WTC11 (cell line): ENCODE measurements around the gene SLC9A9. TPM values are rescaled to one million over a fixed set of nuclear protein-coding genes. Genes with fewer than 3 reads are reported as not detected.

Source experiments
- ATAC-seq: fragments of 200-7000 bp; cut with Tn5 transposase; 2 replicates; pipeline ENCODE4 v1.10.0; 2021; ENCODE audit warnings: mild to moderate bottlenecking, moderate library complexity
- CTCF ChIA-PET: fragments of 300-600 bp; sonication (Branson Sonifier 250); formaldehyde crosslinking; loops from one replicate; lab custom pipeline; 2021; ENCODE audit warnings: antibody characterized with exemption; lab: Charles Lee
- POLR2A ChIA-PET: fragments of 350-600 bp; sonication (Branson Sonifier 250); formaldehyde crosslinking; loops from one replicate; lab custom pipeline; 2021; ENCODE audit warnings: antibody characterized with exemption; lab: Charles Lee
- DNase-seq: peaks from one replicate; pipeline ENCODE4 v3.0.0; 2021; ENCODE audit warnings: low spot score
- H3K27ac Mint-ChIP-seq: 2 replicates; pipeline ENCODE4 v1.8.0; 2021; ENCODE audit warnings: mixed read lengths
- H3K27me3 Mint-ChIP-seq: 2 replicates; pipeline ENCODE4 v1.8.0; 2021; ENCODE audit warnings: low read depth, mild to moderate bottlenecking, moderate library complexity, mixed read lengths
- H3K36me3 Mint-ChIP-seq: 2 replicates; pipeline ENCODE4 v1.8.0; 2021; ENCODE audit warnings: mixed read lengths
- H3K4me1 Mint-ChIP-seq: 2 replicates; pipeline ENCODE4 v1.8.0; 2022; ENCODE audit warnings: mixed read lengths
- H3K4me3 Mint-ChIP-seq: 2 replicates; pipeline ENCODE4 v1.8.0; 2021; ENCODE audit warnings: mild to moderate bottlenecking, moderate library complexity, mixed read lengths
- H3K9me3 Mint-ChIP-seq: 2 replicates; pipeline ENCODE4 v1.8.0; 2021; ENCODE audit warnings: mixed read lengths
- ESRRA ChIP-seq: sonication (generic); formaldehyde crosslinking; IDR thresholded peaks from 2 replicates; pipeline ENCODE4 v1.8.1; 2022; ENCODE audit warnings: mild to moderate bottlenecking, missing genetic modification reagents, borderline replicate concordance
- ETV6 ChIP-seq: sonication (generic); formaldehyde crosslinking; IDR thresholded peaks from 2 replicates; pipeline ENCODE4 v1.8.1; 2022; ENCODE audit warnings: mild to moderate bottlenecking, missing genetic modification reagents
- HMGA2 ChIP-seq: fragments of 250-450 bp; sonication (Bioruptor Pico); IDR thresholded peaks from 2 replicates; pipeline ENCODE4 v1.4.0; 2021; ENCODE audit warnings: mild to moderate bottlenecking, moderate library complexity
- NFATC4 ChIP-seq: fragments of 250-450 bp; sonication (Bioruptor Pico); IDR thresholded peaks from 2 replicates; pipeline ENCODE4 v1.9.0; 2021; ENCODE audit warnings: mild to moderate bottlenecking
- NR3C1 ChIP-seq: sonication (generic); formaldehyde crosslinking; conservative IDR thresholded peaks from 2 replicates; pipeline ENCODE4 v1.8.1; 2023; ENCODE audit warnings: low read depth, mild to moderate bottlenecking, missing genetic modification reagents
- PRRX2 ChIP-seq: fragments of 250-450 bp; sonication (Bioruptor Pico); IDR thresholded peaks from 2 replicates; pipeline ENCODE4 v1.8.0; 2021; ENCODE audit warnings: mild to moderate bottlenecking
- SMAD4 ChIP-seq: sonication (generic); formaldehyde crosslinking; IDR thresholded peaks from 2 replicates; pipeline ENCODE4 v1.8.0; 2022; ENCODE audit warnings: mild to moderate bottlenecking, missing genetic modification reagents
- TP53 ChIP-seq: sonication (generic); formaldehyde crosslinking; IDR thresholded peaks from 2 replicates; pipeline ENCODE4 v1.8.1; 2023; ENCODE audit warnings: mild to moderate bottlenecking, missing genetic modification reagents
- ZBTB21 ChIP-seq: sonication (generic); formaldehyde crosslinking; IDR thresholded peaks from 2 replicates; pipeline ENCODE4 v1.8.1; 2023; ENCODE audit warnings: mild to moderate bottlenecking, missing genetic modification reagents, borderline replicate concordance
- ZNF671 ChIP-seq: fragments of 250-450 bp; sonication (Bioruptor Pico); IDR thresholded peaks from 2 replicates; pipeline ENCODE4 v1.8.0; 2021; ENCODE audit warnings: mild to moderate bottlenecking
- total RNA-seq: library from RNA; stranded (reverse); gene quantifications from 3 replicates; pipeline ENCODE4 v1.2.3, GENCODE V29; 2021
- TF ChIP-seq, protein P1 (sequence below): sonication (generic); formaldehyde crosslinking; conservative IDR thresholded peaks from 2 replicates; pipeline ENCODE4 v1.8.1; 2023; ENCODE audit warnings: mild to moderate bottlenecking, low read depth, missing genetic modification reagents, moderate library complexity
- TF ChIP-seq, protein P2 (sequence below): sonication (generic); formaldehyde crosslinking; IDR thresholded peaks from 2 replicates; pipeline ENCODE4 v1.8.0; 2022; ENCODE audit warnings: mild to moderate bottlenecking, missing genetic modification reagents
- TF ChIP-seq, protein P3 (sequence below): sonication (generic); formaldehyde crosslinking; IDR thresholded peaks from 2 replicates; pipeline ENCODE4 v1.8.0; 2023; ENCODE audit warnings: missing genetic modification reagents
- TF ChIP-seq, protein P4 (sequence below): sonication (generic); formaldehyde crosslinking; IDR thresholded peaks from 2 replicates; pipeline ENCODE4 v1.8.1; 2022; ENCODE audit warnings: mild to moderate bottlenecking, missing genetic modification reagents, moderate library complexity, borderline replicate concordance
- TF ChIP-seq, protein P5 (sequence below): fragments of 250-450 bp; sonication (Bioruptor Pico); IDR thresholded peaks from 2 replicates; pipeline ENCODE4 v1.8.0; 2021; ENCODE audit warnings: mild to moderate bottlenecking
- TF ChIP-seq, protein P6 (sequence below): sonication (generic); formaldehyde crosslinking; conservative IDR thresholded peaks from 2 replicates; pipeline ENCODE4 v1.8.1; 2022; ENCODE audit warnings: mild to moderate bottlenecking, missing genetic modification reagents
- TF ChIP-seq, protein P7 (sequence below): sonication (generic); formaldehyde crosslinking; IDR thresholded peaks from 2 replicates; pipeline ENCODE4 v1.8.1; 2023; ENCODE audit warnings: mild to moderate bottlenecking, missing genetic modification reagents, moderate library complexity
- TF ChIP-seq, protein P8 (sequence below): fragments of 250-450 bp; sonication (Bioruptor Pico); IDR thresholded peaks from 2 replicates; pipeline ENCODE4 v1.9.0; 2021; ENCODE audit warnings: mild to moderate bottlenecking

The SLC9A9 gene
- total RNA-seq, 1 experiment from 2014 or later = 1.2 TPM

DNA sequence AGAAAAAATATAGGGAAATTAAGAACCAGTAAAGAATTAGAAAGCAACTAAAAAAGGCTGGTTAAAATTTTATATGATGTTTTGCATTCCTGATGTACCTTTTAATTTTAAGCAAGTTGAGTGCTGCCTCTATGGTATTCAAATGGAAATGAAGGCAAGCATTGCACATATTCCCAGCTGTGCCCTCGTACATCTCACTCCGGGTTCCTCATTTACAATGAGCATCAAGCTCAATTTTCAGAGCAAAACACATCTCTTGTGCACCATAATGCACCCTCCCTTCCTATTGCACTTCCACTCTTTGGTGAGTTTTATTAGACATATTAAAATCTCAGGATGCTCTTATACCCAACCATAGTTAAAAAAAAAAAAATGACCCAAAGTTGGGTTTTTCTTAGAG is 460.8 kb downstream of the SLC9A9 start (continued):
- TF ChIP-seq, protein P1, sequence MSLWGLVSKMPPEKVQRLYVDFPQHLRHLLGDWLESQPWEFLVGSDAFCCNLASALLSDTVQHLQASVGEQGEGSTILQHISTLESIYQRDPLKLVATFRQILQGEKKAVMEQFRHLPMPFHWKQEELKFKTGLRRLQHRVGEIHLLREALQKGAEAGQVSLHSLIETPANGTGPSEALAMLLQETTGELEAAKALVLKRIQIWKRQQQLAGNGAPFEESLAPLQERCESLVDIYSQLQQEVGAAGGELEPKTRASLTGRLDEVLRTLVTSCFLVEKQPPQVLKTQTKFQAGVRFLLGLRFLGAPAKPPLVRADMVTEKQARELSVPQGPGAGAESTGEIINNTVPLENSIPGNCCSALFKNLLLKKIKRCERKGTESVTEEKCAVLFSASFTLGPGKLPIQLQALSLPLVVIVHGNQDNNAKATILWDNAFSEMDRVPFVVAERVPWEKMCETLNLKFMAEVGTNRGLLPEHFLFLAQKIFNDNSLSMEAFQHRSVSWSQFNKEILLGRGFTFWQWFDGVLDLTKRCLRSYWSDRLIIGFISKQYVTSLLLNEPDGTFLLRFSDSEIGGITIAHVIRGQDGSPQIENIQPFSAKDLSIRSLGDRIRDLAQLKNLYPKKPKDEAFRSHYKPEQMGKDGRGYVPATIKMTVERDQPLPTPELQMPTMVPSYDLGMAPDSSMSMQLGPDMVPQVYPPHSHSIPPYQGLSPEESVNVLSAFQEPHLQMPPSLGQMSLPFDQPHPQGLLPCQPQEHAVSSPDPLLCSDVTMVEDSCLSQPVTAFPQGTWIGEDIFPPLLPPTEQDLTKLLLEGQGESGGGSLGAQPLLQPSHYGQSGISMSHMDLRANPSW (CRISPR knock-in tag) = no peak
- TF ChIP-seq SMAD4 (CRISPR knock-in tag) (no peak), NR3C1 (CRISPR knock-in tag) (no peak)
- TF ChIP-seq, protein P2, sequence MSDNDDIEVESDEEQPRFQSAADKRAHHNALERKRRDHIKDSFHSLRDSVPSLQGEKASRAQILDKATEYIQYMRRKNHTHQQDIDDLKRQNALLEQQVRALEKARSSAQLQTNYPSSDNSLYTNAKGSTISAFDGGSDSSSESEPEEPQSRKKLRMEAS (CRISPR knock-in tag) = no peak
- TF ChIP-seq, protein P3, sequence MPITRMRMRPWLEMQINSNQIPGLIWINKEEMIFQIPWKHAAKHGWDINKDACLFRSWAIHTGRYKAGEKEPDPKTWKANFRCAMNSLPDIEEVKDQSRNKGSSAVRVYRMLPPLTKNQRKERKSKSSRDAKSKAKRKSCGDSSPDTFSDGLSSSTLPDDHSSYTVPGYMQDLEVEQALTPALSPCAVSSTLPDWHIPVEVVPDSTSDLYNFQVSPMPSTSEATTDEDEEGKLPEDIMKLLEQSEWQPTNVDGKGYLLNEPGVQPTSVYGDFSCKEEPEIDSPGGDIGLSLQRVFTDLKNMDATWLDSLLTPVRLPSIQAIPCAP (CRISPR knock-in tag) = no peak

DNA sequence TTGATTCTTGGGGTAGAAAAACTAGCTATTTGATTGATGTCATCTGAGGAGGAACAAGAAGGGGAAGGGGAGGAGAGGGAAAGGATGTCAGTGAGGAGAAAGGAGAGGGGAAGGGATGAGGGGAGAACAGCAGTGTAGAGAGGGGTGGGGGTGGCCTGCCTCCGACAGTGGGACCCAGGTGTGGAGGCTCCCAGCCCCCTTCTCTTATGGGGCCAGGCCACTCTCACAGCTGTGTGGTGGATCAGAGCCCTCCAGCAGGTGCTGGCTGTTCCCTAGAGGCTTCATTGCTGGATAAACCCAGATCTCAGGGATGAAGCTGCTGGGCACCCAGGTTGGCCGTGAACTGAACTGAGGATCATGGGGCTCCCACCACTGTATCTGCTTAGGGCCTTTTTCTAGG is 464.2 kb downstream of the SLC9A9 start:
- ChIA-PET CTCF (no interaction called here), POLR2A (no interaction called here)
- ATAC-seq (no peak), DNase-seq (no peak)
- peaks cover 12% of the 10 kb centered on the region for H3K9me3 Mint-ChIP-seq
- no peaks in the 10 kb centered on the region; the same call in 1 of the 2 replicates for H3K27me3 Mint-ChIP-seq
- peaks cover 18% of the 10 kb centered on the region for H3K4me1 Mint-ChIP-seq
- H3K4me3 Mint-ChIP-seq = no peak overlapping the region
- TF ChIP-seq PRRX2 (CRISPR knock-in tag) (no peak), HMGA2 (CRISPR knock-in tag) (no peak), NR3C1 (CRISPR knock-in tag) (no peak), NFATC4 (no peak), ZBTB21 (CRISPR knock-in tag) (no peak)
- TF ChIP-seq, protein P4, sequence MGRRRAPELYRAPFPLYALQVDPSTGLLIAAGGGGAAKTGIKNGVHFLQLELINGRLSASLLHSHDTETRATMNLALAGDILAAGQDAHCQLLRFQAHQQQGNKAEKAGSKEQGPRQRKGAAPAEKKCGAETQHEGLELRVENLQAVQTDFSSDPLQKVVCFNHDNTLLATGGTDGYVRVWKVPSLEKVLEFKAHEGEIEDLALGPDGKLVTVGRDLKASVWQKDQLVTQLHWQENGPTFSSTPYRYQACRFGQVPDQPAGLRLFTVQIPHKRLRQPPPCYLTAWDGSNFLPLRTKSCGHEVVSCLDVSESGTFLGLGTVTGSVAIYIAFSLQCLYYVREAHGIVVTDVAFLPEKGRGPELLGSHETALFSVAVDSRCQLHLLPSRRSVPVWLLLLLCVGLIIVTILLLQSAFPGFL (CRISPR knock-in tag) = no peak
- H3K27ac Mint-ChIP-seq = no peak overlapping the region
- H3K36me3 Mint-ChIP-seq = peaks cover 7% of the 10 kb centered on the region

DNA sequence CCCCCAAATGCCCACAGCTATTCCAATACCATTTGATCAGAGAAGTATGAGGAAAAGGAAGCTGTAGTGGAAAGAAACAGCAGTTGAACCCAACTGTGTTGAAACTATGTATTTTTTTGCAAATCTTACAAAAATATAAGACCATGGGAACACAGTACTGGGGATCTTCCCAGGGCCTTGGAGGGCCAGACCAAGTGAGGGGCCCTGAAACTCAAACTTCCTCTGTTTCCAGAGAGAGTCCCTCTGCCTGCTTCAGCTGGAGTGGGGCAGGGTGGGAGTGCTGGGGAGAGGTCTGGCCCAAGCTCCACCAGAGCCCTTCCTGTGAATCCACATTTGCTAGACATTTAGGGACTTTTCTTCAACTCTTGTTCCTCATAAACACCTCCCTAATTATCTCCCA is 464.8 kb downstream of the SLC9A9 start:
- ATAC-seq (no peak), DNase-seq (no peak)
- no peaks in the 10 kb centered on the region; the same call in 1 of the 2 replicates for H3K27me3 Mint-ChIP-seq
- peaks cover 12% of the 10 kb centered on the region for H3K9me3 Mint-ChIP-seq
- H3K27ac Mint-ChIP-seq = no peak overlapping the region
- no peak overlapping the region for H3K4me3 Mint-ChIP-seq
- ChIA-PET POLR2A (no interaction called here), CTCF (no interaction called here)
- TF ChIP-seq ESRRA (CRISPR knock-in tag) (no peak), ZNF671 (CRISPR knock-in tag) (no peak), TP53 (CRISPR knock-in tag) (no peak), ETV6 (CRISPR knock-in tag) (no peak)
- TF ChIP-seq, protein P5, sequence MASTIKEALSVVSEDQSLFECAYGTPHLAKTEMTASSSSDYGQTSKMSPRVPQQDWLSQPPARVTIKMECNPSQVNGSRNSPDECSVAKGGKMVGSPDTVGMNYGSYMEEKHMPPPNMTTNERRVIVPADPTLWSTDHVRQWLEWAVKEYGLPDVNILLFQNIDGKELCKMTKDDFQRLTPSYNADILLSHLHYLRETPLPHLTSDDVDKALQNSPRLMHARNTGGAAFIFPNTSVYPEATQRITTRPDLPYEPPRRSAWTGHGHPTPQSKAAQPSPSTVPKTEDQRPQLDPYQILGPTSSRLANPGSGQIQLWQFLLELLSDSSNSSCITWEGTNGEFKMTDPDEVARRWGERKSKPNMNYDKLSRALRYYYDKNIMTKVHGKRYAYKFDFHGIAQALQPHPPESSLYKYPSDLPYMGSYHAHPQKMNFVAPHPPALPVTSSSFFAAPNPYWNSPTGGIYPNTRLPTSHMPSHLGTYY (CRISPR knock-in tag) = no peak
- TF ChIP-seq, protein P6, sequence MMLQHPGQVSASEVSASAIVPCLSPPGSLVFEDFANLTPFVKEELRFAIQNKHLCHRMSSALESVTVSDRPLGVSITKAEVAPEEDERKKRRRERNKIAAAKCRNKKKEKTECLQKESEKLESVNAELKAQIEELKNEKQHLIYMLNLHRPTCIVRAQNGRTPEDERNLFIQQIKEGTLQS (CRISPR knock-in tag) = no peak
- TF ChIP-seq, protein P7, sequence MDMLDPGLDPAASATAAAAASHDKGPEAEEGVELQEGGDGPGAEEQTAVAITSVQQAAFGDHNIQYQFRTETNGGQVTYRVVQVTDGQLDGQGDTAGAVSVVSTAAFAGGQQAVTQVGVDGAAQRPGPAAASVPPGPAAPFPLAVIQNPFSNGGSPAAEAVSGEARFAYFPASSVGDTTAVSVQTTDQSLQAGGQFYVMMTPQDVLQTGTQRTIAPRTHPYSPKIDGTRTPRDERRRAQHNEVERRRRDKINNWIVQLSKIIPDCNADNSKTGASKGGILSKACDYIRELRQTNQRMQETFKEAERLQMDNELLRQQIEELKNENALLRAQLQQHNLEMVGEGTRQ (CRISPR knock-in tag) = no peak
- TF ChIP-seq, protein P8, sequence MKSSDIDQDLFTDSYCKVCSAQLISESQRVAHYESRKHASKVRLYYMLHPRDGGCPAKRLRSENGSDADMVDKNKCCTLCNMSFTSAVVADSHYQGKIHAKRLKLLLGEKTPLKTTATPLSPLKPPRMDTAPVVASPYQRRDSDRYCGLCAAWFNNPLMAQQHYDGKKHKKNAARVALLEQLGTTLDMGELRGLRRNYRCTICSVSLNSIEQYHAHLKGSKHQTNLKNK (CRISPR knock-in tag) = no peak
- peaks cover 23% of the 10 kb centered on the region for H3K4me1 Mint-ChIP-seq
- peaks cover 7% of the 10 kb centered on the region for H3K36me3 Mint-ChIP-seq
